HFFc6 (cell line): Measurements from ENCODE around the gene SERPINB12. TPM values are rescaled to one million over a fixed set of nuclear protein-coding genes. Genes with fewer than 3 reads are reported as not detected.

Experiments used
- DNase-seq: peaks from one replicate; pipeline ENCODE4 v3.0.0-alpha.2; 2018
- H3K27ac Mint-ChIP-seq: 2 replicates; pipeline ENCODE4 v1.8.0; 2020; ENCODE audit warnings: mild to moderate bottlenecking, mixed read lengths
- H3K27me3 Mint-ChIP-seq: 2 replicates; pipeline ENCODE4 v1.8.0; 2021; ENCODE audit warnings: mild to moderate bottlenecking, moderate library complexity, mixed read lengths; ENCODE audit not compliant: insufficient read depth
- H3K36me3 Mint-ChIP-seq: 2 replicates; pipeline ENCODE4 v1.8.0; 2021; ENCODE audit warnings: low read depth, mixed read lengths
- H3K4me1 Mint-ChIP-seq: 2 replicates; pipeline ENCODE4 v1.8.0; 2020; ENCODE audit warnings: low read depth, mixed read lengths
- H3K4me3 Mint-ChIP-seq: 2 replicates; pipeline ENCODE4 v1.8.0; 2020; ENCODE audit warnings: mild to moderate bottlenecking, moderate library complexity, mixed read lengths
- H3K9me3 Mint-ChIP-seq: 2 replicates; pipeline ENCODE4 v1.8.0; 2020; ENCODE audit warnings: mild to moderate bottlenecking, mixed read lengths
- total RNA-seq, 6 experiments: library from RNA; stranded (reverse); fragmentation: NEBNext Ultra II Directional; extraction: Animal tissue kit (Norgen Biotek cat#: 25700); gene quantifications; 2 replicates in 1 of 6; 3 replicates in 5 of 6; pipeline ENCODE4 v1.2.3, GENCODE V29; 2021
- TF ChIP-seq, protein P1 (sequence below): fragments of 200-600 bp; sonication (generic); IDR thresholded peaks from 2 replicates; pipeline ENCODE4 v1.5.0; 2021; ENCODE audit warnings: antibody characterized with exemption, mild to moderate bottlenecking

Gene SERPINB12
- total RNA-seq, 6 experiments from 2014 or later: not detected

- Mint-ChIP-seq H3K27me3 (no peaks in the 10 kb centered on the region; the same call in 1 of the 2 replicates), H3K4me3 (no peak within 1 kb of the TSS), H3K36me3 (peaks cover 5% of the 10 kb centered on the region; the same call in 1 of the 2 replicates), H3K27ac (no peak within 1 kb of the TSS), H3K4me1 (peaks cover 24% of the 10 kb centered on the region), H3K9me3 (no peaks in the 10 kb centered on the region)
- no peak for DNase-seq
- TF ChIP-seq, protein P1, sequence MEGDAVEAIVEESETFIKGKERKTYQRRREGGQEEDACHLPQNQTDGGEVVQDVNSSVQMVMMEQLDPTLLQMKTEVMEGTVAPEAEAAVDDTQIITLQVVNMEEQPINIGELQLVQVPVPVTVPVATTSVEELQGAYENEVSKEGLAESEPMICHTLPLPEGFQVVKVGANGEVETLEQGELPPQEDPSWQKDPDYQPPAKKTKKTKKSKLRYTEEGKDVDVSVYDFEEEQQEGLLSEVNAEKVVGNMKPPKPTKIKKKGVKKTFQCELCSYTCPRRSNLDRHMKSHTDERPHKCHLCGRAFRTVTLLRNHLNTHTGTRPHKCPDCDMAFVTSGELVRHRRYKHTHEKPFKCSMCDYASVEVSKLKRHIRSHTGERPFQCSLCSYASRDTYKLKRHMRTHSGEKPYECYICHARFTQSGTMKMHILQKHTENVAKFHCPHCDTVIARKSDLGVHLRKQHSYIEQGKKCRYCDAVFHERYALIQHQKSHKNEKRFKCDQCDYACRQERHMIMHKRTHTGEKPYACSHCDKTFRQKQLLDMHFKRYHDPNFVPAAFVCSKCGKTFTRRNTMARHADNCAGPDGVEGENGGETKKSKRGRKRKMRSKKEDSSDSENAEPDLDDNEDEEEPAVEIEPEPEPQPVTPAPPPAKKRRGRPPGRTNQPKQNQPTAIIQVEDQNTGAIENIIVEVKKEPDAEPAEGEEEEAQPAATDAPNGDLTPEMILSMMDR: no peak
These were observed 44.8 kb downstream of the SERPINB12 start, which contains the start of gene SERPINB13 for GRCh38 chr18:63586966-63587365. Gene SERPINB13, plus strand, starts transcription at chr18:63587343. Its CDS starts 1,325 bp downstream, at chr18:63588668.

GRCh38 chr18:63588909-63589308 lies 46.7 kb downstream of the SERPINB12 start:
- Mint-ChIP-seq H3K36me3 (peaks cover 5% of the 10 kb centered on the region; the same call in 1 of the 2 replicates), H3K27me3 (no peaks in the 10 kb centered on the region; the same call in 1 of the 2 replicates), H3K27ac (no peak overlapping the region), H3K4me1 (peaks cover 39% of the 10 kb centered on the region), H3K4me3 (no peak overlapping the region), H3K9me3 (no peaks in the 10 kb centered on the region)
- TF ChIP-seq, protein P1: no peak
- no peak for DNase-seq

DNA sequence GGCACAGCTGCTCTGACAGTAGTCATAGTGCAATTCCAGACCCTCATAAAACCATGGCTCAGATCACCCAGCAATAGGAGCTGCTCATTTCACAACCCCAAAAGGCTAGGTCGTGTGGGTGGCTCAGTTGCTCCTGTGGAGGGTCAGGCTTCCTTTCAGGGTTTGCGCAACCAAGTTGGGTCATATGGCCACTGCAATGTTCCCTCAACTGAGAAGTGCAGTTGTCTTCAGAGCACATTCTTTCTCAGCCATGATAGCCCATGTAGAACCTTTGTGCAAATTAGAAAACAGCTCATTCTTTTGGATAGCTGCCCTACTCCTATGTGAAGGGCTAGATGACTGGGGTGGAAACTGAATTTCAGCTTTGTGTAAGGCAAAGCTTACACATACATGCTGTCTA lies 48.2 kb downstream of the SERPINB12 start:
- no peak for DNase-seq

GRCh38 chr18:63590966-63591695 lies 49.0 kb downstream of the SERPINB12 start:
- Mint-ChIP-seq H3K9me3 (no peaks in the 10 kb centered on the region), H3K27ac (no peak overlapping the region), H3K4me1 (peaks cover 33% of the 10 kb centered on the region), H3K4me3 (no peak overlapping the region), H3K27me3 (no peaks in the 10 kb centered on the region), H3K36me3 (peaks cover 5% of the 10 kb centered on the region; the same call in 1 of the 2 replicates)
- no peak for DNase-seq
- TF ChIP-seq, protein P1: no peak

More for the DNA sequence above, 48.2 kb downstream of the SERPINB12 start:
- Mint-ChIP-seq H3K9me3 (no peaks in the 10 kb centered on the region), H3K27ac (no peak overlapping the region), H3K27me3 (no peaks in the 10 kb centered on the region; the same call in 1 of the 2 replicates), H3K4me3 (no peak overlapping the region), H3K4me1 (peaks cover 33% of the 10 kb centered on the region), H3K36me3 (peaks cover 5% of the 10 kb centered on the region; the same call in 1 of the 2 replicates)
- TF ChIP-seq, protein P1: no peak

GRCh38 chr18:63591725-63592124 lies 49.6 kb downstream of the SERPINB12 start:
- peak overlapping the region; percentile 51 for H3K4me3 Mint-ChIP-seq
- H3K36me3 Mint-ChIP-seq: peaks cover 5% of the 10 kb centered on the region; the same call in 1 of the 2 replicates
- H3K27ac Mint-ChIP-seq: peak overlapping the region; percentile 56
- peak; percentile 45 for DNase-seq
- TF ChIP-seq, protein P1: no peak
- no peaks in the 10 kb centered on the region for H3K9me3 Mint-ChIP-seq
- H3K27me3 Mint-ChIP-seq: no peaks in the 10 kb centered on the region
- peaks cover 33% of the 10 kb centered on the region for H3K4me1 Mint-ChIP-seq
